HG02938 (cell line): ENCODE data around the gene POLR3B.
"Not testable (repeated sequence)": the region's sequence is repeated elsewhere in the genome, so short reads cannot be mapped to it uniquely, and the experiment has no call there.

ENCODE experiments used
- ATAC-seq: cut with Tn5 transposase; IDR thresholded peaks from one replicate; pipeline ENCODE4 v1.9.1; 2021; ENCODE audit warnings: mild to moderate bottlenecking, moderate library complexity; ENCODE audit not compliant: unreplicated experiment

Gene POLR3B

DNA sequence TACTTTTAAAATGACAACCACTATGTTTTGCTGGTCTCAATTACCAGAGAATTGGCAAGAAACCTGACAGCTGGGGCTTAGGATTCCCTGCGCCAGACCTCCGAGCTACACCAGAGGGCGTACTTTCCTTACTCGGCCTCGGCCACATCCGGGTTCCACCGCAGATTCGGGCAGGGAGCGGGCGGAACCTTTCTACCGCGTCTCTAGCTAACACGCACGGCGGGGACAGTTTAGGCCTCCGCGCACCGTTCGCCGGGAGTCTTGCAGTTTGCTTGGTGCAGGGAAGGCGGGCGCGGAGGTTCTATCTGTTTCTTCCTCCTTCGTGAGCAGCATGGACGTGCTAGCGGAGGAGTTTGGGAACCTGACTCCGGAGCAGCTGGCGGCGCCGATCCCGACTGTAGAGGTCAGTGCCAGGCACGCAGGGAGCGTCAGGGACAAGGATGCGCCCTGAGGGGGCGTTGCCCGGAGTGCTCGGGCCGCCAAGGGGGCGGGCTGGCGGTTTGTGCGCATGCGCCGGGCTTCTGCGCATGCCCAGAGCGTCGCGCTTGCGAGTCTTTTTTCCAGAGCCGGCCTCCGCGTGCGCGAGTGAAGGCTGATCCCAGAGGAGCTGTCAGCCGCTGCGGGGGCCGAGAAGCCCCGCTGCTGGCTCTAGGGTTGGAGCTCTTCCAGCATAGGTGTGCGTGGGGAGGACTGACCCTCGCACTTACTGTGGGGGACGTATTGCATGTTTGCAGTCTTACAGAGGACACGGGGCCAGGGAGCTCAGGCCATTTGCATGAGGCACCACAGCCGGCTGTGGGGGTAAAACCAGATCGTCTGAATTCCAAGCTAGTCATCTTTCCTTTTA is at the start of gene POLR3B:
Gene POLR3B (plus strand): TSS at position 200 of the 847 bp plus-strand sequence. CDS start 132 bp downstream, at position 332.
- ATAC-seq, result peak; percentile 89

DNA sequence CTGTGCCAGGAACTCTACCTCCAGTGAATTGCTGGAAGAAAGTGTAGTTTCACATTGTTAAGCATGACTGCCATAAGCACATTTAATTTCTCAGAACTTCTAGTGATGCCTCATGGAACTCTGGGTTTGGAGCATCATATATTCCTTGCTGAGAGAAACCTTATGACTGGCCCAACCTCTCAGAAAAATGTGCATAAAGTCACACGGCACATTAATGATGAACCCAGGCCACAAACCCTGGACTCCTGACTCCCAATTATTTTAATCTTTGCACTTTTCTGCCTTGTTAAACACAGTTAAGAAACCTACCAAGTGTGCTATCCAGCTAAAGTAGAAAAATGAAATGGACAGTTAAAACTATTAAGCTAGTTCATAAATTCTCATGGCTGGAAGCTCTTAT is 49.4 kb upstream of the POLR3B start:
- ATAC-seq, result no peak

DNA sequence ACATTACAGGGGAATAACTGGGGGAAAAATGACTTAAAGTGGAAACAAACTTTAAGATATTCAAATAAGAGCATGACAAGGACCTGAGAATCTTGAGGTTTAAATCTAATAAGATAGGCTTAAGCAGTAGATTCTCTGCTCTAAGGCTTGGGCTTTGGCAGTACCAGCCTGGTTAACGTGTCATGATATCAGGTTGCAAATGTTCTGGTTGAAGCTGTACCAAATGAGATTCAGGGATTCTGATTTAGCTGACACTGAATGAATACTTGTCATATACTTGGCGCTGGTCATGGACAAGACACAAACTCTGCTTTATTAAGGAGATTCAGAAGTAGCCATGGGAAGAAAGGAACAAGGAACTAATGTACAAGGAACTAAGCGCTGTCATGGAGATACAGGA is 48.9 kb upstream of the POLR3B start:
- ATAC-seq, result no peak

DNA sequence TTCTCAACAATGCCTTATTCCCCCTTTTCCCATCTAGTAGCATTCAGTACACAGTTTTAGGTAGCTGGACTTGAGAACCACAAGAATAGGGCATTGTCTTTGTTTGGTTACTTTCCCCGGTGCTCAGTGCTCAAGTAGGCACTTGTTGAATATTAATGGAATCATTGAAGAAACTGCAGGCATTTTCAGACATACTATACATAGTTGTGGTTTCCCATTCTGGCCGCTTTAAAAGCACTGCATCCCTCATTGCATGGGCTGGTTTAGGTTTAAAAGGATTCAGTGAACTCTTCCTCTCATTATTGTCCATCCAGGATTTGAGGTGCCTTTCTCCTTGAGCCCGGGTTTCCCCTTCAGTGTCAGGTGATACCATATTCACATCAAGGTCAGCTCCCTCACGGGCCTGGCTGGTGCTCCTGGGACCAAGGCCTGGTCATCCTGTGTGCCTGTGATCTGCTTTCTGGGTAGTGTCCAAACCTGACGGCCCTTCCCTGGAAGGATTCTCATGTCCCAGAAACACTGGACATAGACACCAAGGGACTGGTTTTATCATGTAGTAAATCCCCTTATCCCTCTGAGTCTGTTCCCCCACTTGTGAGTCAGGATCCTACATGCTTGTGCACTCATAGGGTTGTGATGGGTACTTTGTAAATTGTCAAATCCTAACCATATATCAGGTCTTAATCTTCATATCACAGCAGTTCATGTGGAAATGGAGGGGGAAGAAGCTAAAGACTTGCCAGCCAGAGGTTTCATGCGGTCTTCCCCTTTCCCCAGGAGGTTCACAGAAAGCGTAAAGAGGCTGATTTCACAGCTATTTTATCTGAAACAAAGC is 47.7 kb upstream of the POLR3B start:
- ATAC-seq, result no peak

DNA sequence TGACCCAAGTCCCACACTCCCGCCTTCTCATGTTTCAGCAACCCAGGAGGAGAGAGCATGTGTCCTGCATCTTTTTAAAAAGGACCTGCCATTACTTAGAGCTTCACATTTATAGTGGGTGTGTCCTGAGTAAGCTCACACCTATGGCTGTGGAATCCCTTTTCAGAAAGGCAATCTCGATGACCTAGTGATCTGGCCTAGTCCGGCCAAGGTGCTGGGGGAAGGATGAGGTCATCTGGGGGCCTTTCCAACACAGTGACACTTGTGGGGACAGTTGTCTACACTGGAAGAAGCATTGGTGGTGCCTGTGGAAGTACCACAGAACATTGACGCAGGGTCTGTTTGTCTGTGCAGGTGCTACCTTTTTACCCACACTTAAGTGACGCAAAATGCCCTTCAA is 46.9 kb upstream of the POLR3B start:
- no peak for ATAC-seq

DNA sequence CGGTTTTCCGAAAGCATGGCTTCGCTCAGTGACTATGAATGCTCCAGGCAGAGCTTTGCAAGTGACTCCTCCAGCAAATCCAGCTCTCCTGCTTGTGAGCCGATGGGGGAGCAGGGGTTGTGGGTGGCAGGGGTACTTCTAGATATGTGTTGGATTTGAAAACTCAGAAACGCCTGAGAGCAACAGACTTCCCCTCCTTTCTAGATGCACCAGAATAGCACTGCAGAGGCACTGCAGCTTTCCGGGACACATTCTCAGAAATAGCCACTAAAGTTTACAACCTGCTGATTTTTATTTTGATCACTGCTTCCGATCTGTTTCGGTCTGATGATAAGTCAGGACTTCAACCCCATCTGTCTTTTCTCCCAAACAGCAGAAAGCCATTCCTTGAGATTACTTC is 46.4 kb upstream of the POLR3B start:
- ATAC-seq, result no peak

DNA sequence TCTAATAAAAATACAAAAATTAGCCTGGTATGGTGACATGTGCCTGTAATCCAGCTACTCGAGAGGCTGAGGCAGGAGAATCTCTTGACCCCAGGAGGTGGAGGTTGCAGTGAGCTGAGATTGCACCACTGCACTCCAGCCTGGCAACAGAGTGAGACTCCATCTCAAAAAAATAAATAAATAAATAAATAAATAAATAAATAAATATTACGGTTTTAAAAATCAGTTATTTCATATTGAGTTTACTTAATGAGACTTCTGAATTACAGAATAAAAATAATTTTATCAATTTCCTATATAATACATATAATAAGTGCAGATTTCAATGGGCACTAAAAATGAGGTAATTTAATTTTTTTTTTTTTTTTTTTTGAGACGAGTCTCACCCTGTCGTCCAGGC is 44.1 kb upstream of the POLR3B start:
- ATAC-seq, result not testable (repeated sequence)

DNA sequence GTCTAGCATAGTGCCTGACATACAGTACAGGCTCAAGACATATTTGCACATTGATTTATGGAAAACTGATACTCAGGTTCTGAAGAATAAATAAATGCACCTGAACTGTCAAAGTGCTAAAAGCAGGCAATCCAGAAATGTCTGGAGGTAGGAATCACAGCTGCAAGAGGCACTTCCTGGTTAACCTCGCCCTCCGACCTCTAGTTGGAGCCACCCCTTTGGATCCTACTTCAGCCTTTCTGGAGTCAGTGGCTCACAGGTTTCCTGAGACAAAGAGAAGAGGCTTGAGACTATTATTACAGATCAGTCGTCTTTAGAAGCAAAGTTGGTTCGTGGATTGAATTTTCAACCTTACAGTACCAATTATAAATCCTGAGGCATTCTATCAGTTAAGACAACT is 42.0 kb upstream of the POLR3B start:
- ATAC-seq, result no peak

DNA sequence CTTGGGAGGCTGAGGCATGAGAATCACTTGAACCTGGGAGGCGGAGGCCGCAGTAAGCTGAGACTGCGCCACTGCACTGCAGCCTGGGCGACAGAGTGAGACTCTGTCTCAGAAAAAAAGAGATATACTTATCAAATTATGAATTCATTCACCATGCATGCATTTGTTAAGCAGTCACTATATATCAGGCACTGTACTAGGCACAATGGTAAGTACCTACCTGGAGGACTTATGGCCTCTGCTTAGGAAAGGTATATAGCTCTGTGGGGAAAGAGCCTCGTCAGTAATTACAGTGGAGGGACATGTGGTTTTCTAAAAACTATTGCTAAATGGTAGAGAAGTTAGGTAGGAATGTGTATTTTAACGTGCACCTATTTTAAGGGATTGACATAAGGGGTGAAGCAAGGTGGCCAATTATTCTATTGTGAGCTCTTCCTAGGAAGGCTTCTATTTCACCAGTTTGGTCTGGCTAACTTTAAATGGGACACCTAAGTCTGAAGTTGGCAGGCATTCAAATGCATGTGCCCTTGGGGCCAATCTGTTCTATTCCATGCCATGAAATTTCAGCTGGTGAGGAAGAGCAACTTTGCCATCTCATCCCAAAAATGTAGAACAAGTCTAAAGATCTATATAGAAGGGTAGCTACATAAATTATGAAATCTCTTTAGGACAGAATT is 40.0 kb upstream of the POLR3B start:
- ATAC-seq, result no peak

DNA sequence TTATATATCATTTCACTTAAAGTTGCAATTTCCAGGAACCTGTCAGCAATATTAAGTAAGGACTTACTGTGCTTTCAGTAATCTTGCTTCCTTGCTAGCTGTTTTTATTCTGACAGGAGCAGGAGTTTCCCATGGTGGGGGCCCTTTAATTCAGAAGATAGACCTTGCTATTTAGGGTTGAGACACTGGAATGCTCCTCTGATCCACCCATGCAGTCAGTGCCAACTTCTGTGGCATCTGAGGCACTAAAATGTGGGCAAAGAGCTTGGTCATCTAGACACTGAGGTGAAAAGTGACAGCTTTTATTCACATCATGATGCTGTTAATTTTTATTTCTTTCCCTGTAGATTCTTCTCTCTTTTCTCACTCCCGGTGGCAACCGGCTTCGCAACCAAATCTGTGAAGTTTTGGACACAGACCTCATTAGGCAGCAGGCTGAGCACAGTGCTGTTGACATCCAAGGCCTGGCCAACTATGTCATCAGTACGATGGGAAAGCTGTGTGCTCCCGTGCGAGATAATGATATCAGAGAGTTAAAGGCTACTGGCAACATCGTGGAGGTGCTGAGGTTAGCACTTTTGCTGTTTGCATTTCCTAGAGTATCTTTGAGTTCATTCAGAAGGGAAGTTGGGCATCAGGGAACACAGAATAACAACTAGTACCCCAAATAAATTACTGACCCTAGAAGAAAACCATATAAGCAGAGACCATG is 36.3 kb upstream of the POLR3B start:
- no peak for ATAC-seq

DNA sequence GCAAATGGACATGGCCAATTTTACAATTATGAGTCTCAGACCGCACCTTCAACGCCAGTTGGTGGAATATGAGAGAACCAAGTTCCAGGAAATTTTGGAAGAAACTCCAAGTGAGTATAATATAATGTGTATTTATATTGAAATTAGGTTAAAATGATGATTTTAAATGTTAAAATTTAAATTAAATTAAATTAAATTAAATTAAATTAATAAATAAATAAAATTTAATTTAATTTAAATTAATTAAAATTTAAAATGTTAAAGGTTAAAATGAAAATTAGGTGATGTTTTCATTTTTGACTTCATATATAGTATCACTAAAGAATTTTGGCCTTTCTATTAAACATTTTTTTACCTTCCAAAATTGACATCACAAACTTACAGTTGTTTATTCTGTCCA is 34.0 kb upstream of the POLR3B start:
- ATAC-seq, result no peak

DNA sequence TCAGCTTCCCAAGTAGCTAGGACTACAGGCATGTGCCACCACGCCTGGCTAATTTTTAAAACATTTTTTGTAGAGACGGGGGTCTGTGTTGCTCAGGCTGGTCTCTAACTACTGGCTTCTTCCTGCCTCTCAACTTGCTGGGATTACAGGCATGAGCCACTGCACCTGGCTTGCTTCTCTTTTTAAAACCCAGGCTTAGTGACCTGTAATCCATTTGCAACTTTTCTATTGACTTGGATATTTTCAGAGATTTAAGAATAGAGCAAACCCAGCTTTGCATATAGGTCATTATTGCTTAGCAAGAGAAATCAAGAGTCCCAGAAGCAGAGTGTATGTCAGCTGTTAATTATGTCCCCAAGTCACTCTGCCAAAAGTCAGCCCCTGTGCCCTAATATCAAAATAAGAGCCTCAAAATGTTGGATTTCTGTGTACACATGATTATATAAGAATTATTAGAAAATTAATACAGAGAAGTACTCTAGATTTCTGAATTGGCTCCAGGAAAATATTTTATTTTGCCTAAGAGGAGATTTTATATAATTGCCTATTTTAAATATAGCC is 30.2 kb upstream of the POLR3B start:
- no peak for ATAC-seq

DNA sequence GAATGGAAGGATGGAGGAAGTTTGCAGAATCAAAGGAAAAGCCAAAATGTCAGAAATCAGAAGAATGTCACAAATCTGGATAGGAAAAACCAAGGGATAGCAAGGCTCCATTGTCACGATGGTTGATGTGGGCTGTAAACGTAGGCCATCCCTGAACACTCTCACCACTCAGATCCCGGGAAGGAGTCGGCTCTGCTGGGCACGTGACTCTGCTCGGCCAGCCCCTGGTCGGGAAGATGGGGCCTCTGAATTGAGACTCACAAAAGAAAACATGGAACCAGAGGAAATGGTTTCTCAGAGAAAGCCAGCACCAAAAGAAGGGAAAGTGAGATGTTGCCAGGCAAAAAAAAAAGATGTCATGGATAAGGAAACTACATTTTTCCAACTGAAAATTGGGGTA is 28.8 kb upstream of the POLR3B start:
- no peak for ATAC-seq

DNA sequence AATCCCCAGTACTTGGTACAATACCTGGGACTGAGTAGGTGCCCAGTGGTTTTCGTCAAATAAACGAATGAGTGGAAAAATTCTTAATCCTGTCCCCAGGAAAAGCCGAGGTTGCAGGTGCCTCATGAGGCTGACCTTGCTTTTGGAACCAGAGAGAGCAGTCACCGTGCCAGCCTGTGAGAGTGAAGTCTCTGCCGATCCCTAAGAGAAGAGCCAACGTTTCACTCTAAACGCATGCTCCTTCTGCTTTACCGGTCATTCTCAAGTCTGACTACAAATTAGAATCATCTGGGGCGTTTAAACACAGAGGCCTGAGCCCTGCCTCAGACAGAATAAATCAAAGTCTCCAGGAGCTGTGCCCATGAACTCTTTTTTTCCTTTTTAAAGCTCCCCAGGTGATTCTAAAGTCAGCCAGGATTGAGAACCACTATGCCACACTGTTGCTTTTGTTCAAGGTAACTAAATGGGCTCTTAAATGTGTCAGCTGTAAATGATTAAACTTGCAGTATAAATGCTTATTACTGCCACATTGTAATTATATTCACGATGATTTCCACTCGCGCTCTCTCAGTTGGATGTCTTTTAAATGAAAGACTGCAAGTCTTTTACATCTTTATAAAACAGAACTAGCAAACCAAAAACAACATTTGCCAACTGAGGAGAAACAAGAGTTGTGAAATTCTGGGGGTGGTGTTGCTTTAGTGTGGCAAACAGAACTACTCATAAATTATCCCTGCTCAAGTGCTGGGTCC is 28.1 kb upstream of the POLR3B start:
- no peak for ATAC-seq

DNA sequence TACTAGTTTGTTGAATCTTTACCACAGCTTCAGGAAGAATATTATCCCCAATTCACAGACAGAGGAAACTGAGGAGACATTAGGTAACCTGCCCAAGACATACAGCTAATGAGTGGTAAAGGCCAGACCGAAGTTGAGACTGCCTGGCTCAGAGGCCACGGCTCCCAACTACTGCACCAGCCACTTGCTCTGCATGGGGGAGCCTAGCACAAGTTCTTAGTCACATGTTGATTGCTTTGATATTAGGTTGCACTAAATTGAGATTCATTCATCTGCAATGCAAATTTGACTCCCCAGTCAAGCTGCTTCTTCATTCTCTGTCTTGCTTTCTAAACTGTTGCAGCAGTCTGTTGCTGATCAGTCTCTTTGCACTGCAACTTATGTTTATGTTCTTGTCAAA is 25.9 kb upstream of the POLR3B start:
- ATAC-seq, result no peak

DNA sequence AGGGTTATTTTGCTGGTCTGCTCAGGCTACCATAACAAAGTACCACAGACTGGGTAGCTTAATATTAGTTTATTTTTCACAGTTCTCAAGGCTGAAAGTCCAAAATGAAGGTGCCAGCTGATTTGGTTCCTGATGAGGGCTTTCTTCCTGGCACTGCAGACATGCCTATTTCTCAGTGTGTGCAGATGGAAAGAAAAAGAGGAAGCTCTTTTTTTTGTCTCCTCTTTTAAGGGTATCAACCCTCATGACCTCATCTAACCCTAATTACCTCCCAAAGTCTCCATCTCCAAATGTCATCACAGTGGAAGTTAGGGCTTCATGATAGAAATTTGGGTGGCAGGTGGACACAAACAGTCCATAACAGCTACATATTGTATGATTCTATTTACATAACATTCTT is 25.0 kb upstream of the POLR3B start:
- ATAC-seq, result no peak

DNA sequence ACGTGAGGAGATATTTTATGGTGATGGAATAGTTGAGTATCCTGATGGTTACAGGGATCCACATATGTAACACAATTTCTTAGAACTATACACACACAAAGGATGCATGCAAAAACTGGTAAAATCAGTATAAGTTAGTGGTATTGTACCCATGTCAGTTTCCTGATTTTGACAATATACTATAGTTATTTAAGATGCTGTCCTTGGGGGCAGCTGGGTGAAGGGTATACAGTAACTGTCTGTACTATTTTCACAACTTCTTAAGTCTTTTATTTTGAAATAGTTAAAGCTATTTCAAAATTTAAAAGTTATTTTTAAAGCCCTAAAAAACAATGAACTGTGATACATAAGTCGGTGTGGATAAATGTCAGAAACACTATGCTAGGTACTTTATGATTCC is 24.5 kb upstream of the POLR3B start:
- ATAC-seq, result no peak

DNA sequence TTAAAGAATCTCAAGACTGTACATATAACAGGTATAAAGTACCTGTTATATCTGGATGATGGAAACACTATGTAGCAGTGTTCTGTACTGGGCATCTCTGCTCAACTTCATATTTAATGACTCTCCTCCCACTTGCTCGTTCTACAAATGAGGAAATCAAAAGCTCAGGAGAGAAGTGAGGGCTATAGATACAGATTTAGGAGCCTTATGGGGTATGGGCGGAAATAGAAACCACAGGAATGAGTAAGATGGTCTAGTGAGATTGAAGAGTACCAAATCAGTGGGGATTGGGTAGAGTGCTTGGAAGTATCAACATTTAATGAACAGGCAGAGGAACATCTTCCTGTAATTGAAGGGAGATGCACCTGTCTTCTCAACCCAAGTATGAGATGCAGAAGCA is 23.8 kb upstream of the POLR3B start:
- no peak for ATAC-seq

DNA sequence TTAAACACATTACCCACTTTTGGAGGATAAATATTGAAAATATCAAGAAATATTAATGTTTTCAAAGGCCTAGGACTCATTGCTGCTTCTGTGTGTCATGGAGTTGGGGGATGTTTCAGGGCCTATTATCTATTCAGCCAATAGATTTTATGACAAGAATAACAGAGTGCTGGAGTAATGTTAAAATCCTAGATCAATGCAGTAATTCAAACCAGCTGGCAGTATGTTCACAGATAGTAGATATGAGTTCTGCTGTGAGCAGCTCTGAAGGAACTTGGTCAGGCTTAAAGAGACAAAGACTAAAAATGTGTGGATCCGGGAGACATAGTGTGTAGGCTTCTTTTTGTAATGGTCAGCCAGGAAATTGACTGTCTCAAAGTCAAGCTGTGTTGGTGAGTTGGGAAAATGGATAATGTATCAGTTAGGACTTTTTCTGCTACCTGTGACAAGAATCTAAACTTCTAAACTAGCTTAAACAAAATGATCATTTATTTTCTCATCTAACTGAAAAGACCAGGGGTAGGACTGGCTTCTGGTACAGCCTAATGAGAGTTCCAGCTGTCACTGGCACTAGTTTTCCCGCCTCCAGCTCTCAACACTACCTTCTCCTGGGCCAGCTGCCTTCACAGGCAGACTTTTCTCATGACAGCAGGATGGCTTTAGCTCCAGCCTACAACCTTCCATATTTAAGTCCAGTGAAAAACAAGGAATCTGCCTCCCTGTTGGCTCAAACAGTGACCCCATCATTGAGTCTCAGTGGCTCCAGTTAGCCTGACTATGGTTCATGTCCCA is 16.3 kb upstream of the POLR3B start:
- ATAC-seq, result no peak
